B cell (primary cell): Measurements from ENCODE around the gene RNPEPL1.

Experiments
- EZH2 ChIP-seq: IDR thresholded peaks from 2 replicates; pipeline ENCODE4 v1.6.1; 2012; ENCODE audit warnings: borderline replicate concordance, low read depth, mild to moderate bottlenecking, moderate library complexity, low read length; ENCODE audit not compliant: insufficient read depth, poor library complexity, severe bottlenecking
- TF ChIP-seq, protein P1 (sequence below): fragments of 200-600 bp; IDR thresholded peaks from one replicate; pipeline ENCODE4 v1.8.0; 2022; ENCODE audit warnings: antibody characterized with exemption, mild to moderate bottlenecking

- TF ChIP-seq, protein P1, sequence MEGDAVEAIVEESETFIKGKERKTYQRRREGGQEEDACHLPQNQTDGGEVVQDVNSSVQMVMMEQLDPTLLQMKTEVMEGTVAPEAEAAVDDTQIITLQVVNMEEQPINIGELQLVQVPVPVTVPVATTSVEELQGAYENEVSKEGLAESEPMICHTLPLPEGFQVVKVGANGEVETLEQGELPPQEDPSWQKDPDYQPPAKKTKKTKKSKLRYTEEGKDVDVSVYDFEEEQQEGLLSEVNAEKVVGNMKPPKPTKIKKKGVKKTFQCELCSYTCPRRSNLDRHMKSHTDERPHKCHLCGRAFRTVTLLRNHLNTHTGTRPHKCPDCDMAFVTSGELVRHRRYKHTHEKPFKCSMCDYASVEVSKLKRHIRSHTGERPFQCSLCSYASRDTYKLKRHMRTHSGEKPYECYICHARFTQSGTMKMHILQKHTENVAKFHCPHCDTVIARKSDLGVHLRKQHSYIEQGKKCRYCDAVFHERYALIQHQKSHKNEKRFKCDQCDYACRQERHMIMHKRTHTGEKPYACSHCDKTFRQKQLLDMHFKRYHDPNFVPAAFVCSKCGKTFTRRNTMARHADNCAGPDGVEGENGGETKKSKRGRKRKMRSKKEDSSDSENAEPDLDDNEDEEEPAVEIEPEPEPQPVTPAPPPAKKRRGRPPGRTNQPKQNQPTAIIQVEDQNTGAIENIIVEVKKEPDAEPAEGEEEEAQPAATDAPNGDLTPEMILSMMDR = no peak
- TF ChIP-seq EZH2 = no peak
These were observed 17.5 kb downstream of the RNPEPL1 start for GRCh38 chr2:240585681-240586197.
